NB4 (cell line): Measurements from ENCODE around the gene TEAD4.

ENCODE experiments used
- MAX ChIP-seq: IDR thresholded peaks from 2 replicates; pipeline ENCODE4 v1.6.1; 2011; ENCODE audit warnings: low read depth, low read length
- POLR2A ChIP-seq: IDR thresholded peaks from 2 replicates; pipeline ENCODE4 v1.6.1; 2011; ENCODE audit warnings: mild to moderate bottlenecking; ENCODE audit not compliant: insufficient read length; ENCODE audit errors: extremely low read depth
- TF ChIP-seq, protein P1 (sequence below): IDR thresholded peaks from one replicate; pipeline ENCODE4 v1.5.1; 2012; ENCODE audit warnings: low read depth, low read length

- TF ChIP-seq, protein P1, sequence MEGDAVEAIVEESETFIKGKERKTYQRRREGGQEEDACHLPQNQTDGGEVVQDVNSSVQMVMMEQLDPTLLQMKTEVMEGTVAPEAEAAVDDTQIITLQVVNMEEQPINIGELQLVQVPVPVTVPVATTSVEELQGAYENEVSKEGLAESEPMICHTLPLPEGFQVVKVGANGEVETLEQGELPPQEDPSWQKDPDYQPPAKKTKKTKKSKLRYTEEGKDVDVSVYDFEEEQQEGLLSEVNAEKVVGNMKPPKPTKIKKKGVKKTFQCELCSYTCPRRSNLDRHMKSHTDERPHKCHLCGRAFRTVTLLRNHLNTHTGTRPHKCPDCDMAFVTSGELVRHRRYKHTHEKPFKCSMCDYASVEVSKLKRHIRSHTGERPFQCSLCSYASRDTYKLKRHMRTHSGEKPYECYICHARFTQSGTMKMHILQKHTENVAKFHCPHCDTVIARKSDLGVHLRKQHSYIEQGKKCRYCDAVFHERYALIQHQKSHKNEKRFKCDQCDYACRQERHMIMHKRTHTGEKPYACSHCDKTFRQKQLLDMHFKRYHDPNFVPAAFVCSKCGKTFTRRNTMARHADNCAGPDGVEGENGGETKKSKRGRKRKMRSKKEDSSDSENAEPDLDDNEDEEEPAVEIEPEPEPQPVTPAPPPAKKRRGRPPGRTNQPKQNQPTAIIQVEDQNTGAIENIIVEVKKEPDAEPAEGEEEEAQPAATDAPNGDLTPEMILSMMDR: no peak
- no peak for TF ChIP-seq POLR2A
- TF ChIP-seq MAX: no peak
Observed at GRCh38 chr12:3020399-3020798, 61.2 kb downstream of the TEAD4 start.
